GM19395 (cell line): ENCODE data around the gene GAB1.

Experiments
- ATAC-seq: cut with Tn5 transposase; IDR thresholded peaks from one replicate; pipeline ENCODE4 v1.9.1; 2021; ENCODE audit warnings: mild to moderate bottlenecking, moderate library complexity; ENCODE audit not compliant: unreplicated experiment

The GAB1 gene

DNA sequence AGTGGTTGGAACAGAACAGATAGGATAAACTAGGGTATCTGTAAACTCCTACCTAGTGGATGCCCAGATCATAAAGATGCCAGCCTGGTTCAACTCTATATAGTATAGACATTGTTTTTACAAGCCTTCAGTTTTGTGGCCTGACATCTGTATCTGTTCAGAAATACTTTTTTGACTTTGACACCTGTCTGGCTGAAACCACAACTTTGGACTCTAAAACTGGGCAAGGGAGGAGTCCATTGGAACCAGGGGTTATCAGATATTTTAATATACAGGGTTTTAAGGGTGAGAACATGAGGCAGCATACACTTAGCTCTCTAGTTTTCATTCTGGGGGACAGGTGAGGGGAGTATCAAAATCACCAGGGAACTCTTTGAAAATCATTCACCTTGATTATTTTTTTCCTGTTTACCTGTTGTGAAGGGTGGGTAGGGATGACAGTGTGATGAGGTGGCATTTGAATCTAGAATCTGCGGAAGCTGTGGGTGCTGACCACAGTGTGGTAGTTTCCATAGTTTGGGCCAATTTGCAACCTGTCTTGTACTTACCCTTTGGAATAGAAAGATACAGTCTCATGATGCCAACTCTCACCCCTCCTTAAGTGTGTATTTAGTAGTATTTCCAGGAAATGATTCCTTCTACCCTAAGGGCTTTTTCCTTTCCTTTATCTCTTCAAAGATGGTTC lies 20.6 kb downstream of the GAB1 start:
- peak; percentile 25 for ATAC-seq

DNA sequence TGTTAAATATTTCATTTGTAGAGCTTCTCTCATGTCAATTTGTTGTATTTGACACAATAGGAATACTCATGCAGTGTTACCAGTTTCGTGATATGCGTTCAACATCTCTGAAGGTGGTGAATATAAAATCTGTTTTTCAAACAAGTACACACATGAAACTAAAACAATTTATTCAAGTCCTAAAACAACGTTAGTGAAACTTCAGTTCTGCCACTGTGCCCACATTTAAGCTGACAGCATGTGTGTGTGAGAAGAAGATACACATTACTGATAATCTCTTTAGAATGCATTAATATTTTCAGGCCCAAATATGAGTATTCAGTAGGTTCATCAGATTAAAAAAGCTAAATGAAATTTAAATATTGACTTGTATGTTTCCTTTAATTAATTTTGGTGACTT lies 21.7 kb downstream of the GAB1 start:
- no peak for ATAC-seq

DNA sequence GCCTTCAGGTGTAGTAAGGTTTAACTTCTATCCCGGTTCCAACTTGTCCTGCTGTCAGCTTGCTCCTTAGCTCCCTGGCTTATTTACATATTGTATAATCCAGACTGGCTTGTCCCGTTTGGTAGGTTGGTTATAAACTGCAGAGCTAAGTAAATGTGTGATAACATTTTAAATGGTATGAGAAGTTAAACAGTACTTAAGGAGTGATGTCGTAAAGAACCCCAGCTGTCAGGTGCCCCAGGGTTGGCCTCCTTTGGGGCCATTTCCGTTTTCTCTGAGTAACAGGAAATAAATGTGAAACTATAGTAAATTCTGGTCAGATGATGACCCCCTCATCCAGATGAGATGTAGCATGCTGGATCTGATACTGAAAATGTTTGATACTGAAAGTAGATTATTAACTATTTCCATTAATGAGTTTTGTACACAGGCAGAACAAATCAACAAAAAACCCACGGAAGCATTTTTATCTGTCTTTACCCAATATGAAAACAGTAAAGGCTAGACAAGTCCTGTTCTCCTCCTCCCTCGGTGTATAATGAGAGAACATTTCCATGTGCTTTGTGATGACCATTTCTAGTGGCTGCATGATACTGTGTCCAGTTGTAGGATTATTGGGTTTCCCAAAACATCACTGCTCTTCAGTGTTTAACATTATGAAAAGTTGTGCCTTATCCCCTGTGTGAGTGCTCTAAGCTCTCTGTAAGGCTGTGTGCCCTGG lies 22.4 kb downstream of the GAB1 start:
- ATAC-seq = peak; percentile 91

DNA sequence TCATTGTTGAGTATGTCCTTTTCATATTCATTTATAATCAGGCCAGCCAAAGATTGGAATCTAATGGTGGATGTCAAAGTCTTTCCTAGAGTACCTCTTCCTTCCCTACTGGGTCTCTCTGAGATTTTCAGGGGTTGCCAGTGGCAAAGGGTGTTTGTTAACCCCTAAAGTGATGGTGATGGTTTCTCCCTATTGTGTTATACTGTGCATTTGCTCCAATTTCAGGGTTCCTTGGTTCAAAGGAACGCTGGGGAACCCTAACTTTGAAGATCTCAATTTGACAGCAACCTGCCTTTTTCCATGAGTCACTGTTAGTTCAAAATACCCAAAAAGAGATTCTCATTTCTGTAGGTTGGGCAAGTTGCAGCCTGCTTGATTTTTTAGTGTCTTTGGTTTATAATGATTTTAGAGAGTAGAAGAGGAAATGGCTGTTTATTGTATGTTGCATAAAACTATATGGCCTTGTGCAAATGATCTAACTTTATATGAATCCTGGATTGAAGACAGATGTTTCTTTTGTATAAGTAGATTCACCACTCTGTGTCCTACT lies 23.0 kb downstream of the GAB1 start:
- peak; percentile 1 for ATAC-seq

DNA sequence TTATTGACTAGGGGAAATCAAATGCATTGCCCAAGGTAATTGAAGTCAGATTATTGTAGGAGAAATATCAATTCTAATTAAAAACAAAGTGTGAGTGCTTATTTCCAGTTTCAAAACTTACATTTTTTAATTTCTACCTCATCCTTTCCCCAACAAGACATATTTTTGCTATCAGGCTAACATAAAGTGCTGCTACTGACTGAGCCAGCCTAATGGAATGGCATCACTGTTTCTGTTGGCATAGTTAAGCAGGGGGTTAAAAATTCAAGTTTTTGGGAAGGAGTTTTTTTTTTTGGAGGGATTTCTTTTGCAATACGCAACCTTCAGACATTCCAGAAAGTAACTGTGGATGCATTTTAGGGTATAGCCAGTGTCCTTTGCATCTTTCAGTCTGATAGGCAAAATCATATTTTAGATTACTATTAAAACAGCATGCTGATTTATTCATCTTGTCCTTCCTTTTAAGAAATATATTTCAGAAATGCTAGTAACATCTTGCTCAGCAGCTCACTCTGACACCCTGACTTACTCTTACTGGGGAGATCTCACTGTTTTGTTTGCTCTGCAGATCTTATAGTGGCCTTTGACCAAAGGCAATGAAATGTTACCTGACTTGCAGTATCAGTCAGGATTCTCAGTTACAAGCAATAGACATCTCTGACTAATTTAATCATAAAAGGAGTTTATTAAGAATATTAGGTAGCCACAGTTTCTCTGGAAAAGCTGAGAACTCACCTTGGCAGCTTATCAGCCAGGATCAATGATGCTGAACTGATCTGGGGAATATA lies 24.4 kb downstream of the GAB1 start:
- no peak for ATAC-seq

DNA sequence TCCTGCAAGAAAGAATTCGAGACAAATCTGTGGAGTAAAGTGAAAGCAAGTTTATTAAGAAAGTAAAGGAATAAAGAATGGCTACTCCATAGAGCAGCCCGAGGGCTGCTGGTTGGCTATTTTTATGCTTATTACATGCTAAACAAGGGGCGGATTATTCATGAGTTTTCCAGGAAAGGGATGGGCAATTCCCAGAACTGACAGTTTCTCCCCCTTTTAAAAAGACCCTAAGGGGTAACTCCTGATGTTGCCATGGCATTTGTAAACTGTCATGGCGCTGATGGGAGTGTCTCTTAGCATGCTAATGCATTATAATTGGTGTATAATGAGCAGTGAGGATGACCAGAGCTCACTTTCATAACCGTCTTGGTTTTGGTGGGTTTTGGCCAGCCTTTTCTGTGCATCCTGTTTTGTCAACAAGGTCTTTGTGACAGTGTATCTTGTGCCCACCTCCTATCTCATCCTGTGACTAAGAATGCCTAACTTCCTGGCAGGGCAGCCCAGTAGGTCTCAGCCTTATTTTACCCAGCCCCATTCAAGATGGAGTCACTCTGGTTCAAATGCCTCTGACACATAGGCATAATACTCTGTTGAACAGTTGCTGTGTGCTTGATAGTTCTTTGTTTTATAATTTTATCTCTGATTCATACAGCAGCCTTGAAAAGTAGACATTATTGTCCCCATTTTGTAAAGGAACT lies 25.8 kb downstream of the GAB1 start:
- no peak for ATAC-seq

DNA sequence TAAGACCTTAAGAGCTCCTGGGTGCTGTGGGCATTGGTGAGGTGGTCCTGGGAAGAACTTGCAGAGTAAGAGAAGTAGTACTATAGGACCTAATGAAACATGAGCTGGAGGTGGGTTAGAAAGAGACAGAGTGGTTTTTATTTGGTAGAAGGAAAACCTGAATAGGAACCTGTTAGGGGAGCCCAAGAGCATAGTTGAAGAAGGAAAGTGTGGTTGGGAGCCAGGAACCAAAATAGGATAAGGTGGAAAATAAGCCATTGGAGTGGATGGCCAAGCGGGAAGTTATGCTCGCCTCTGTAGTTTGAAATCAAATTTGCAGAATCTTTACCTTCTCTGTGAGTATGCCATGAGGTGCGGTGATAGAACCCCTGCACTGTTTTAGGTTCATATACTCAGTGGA lies 26.7 kb downstream of the GAB1 start:
- no peak for ATAC-seq

DNA sequence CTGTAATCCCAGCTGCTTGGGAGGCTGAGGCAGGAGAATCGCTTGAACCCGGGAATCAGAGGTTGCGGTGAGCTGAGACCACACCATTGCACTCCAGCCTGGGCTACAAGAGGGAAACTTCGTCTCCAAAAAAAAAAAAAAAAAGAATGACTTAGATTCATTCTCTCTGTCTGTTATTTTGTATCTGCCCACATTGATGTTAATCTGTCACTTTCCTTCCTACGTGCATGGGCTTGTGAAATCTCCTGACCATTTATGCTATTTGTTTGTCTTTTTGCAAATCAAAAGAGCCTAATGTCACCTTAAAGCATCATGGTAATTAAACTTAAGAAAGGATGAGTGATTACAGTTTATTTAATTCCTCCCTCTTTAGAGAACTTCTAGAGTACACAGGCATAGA lies 27.4 kb downstream of the GAB1 start:
- no peak for ATAC-seq

DNA sequence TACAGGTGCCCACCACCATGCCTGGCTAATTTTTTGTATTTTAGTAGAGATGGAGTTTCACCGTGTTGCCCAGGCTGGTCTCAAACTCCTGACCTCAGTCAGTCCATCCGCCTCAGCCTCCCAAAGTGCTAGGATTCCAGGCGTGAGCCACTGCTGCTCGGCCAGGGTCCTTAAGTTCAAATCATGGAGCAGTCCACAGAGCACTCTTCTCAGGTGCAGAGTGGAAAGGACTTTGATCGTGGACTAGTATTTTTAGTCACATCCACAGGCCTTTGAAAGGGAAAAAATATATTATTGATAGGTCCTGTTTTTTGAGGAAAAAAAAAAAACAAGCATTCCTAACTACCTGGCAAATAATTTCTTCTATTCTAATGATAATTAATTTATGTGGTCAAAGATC lies 31.2 kb downstream of the GAB1 start:
- ATAC-seq = no peak

DNA sequence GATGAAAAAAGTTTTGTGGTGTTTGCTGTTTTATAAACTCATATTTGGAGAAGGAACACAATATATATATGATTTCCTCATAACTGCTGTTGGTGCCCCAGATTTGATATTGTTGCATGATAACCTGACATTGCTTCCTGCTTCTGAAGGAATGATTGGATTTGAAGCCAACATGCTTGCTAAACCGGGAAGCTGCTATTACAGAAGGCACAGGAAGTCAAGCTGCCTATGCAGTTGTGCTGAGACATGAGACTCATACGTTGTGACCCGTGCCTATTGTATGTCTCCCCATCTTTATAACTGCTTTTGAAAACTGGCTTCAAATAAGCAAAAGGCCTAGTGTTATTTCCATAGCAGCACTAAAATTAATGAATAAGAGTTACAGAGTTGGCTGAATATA lies 32.9 kb downstream of the GAB1 start:
- ATAC-seq = no peak

DNA sequence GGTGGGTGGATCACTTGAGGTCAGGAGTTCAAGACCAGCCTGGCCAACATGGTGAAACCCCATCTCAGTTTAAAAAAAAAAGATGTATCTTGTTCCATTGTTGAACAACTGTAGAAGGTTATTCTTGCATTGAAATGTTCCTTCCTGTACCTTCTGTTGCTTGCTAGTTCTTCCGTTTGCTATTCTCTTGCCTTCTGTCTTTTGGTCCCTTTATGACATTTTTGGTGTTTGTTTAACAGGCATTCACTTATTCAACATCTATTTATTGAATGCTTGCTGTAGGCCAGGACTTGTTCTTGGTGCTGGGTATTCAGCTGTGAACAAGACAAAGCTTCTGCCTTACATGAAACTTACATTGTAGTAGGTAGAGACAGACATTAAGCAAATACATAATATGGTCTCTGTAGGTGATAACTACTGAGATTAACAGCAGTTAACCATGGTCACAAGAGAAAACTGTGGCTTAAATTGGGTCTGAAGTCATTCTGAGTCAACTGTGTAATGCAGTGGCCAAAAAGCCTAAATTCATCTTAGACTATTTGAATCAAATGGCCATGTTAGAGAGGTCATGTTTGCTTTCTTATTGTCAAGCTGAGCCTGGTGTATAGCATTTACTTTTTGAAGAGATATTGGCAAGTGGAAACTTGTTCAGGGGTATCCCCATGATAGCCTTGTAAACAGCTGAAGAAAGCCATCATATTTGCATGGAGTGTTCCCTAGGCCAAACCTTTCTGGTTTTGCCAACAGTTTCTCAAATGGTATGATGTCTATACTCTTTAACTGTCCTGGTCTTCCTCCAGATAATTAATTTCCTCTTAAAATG lies 35.6 kb downstream of the GAB1 start:
- peak; percentile 61 for ATAC-seq

DNA sequence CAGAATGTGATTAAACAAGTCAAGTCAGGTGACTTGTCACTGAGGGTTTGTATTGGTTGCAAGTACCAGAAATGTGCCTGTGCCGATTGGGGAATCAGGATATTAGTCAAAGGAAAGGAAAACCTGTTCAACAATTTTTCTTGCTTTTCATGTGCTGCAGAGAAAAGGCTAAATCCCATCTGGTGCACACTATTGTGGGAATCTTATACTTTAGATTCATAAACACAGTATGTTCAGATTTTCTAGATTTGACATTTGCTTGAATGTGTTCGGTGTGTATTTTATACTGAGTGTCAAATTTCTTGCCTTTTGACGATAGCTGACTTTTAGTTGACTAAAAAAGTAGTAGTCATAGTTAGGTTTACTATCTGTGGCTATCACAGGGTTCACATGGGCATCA lies 37.6 kb downstream of the GAB1 start:
- ATAC-seq = no peak

DNA sequence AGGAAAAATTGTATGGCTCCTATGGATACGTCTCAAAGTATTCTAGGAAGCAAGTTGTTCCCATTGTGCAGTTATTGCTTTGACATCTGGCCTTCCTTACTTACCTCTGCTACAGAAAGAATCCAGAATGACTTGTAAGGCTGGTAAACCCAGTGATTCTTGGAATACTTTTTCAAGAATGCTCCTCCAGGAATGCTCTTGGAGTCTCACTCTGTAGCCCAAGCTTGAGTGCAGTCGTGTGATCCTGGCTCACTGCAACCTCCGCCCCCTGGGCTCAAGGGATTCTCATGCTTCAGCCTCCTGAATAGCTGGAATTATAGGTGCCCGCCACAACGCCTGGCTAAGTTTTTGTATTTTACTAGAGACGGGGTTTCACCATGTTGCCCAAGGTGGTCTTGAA lies 38.1 kb downstream of the GAB1 start:
- ATAC-seq = no peak

DNA sequence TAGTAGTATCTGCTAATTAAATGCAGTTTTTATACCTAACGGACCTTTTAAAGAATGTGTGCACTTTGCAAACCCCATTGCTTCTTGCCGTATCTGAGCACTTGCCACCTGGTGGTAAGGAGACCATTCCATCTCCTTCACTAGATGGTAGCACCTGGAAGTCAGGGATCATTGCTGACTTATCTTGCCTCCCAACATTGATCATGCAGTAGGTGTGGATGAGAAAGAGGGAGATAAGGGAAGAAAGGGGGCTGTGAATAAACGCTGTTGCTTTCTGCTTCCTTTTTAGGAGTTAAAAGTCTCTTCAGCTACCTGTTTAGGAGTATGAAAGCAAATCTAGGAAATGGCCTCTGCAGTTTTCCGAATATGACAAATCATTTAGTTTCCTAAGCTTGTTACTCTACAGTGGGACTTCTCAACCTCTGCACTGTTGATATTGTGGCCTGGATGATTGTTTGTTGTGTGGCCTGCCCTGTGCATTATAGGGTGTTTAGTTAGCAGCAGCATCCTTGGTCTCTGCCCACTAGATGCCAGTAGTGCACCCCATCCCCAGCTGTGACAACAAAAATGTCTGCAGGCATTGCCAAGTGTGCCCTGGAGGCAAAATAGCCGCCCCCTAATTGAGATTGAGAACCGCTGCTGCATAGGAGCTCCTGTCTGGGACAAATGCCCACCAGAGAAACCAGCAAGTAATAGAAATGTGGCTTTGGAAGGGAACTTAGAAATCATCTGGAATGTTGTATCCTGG lies 38.8 kb downstream of the GAB1 start:
- peak; percentile 45 for ATAC-seq

DNA sequence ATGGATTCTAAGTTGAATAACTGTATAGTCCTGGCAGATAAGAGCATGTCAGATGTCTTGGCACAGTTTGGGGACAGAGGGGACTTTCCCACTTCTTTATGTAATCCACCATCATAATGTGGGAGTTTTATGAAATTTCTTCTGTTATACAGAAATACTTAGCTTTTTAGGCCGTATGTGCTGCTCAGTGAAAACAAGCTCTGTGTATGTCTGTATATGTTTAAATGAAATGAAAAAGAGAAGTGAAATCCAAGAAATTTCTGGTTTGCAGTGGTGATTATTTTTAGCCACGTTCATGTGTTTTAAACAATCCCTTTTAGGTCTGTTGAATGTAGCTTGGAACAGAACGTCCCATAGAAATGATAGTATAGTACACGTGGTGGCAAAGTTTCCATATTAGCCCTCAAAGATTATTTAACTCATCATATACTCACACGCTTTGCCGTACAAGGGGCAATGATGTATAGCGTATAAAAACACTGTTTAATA lies 41.0 kb downstream of the GAB1 start:
- peak; percentile 50 for ATAC-seq

DNA sequence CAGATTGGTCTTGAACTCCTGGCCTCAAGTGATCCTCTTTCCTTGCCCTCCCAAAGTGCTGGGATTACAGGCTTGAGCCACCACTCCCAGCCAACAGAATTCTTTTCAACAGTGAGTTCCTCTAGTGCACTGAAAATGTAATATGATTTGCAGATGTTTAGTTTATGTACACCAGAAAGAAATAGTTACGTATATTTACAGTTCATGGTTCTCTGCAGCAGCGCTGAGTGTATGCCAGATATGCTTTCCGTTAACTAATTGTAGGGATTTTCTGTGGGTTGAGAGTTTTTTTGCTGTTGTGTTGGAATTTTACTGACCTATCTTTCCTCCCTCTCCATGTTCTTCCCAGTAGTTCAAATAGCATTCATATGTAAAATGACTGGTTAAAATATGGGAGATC lies 44.0 kb downstream of the GAB1 start:
- no peak for ATAC-seq

DNA sequence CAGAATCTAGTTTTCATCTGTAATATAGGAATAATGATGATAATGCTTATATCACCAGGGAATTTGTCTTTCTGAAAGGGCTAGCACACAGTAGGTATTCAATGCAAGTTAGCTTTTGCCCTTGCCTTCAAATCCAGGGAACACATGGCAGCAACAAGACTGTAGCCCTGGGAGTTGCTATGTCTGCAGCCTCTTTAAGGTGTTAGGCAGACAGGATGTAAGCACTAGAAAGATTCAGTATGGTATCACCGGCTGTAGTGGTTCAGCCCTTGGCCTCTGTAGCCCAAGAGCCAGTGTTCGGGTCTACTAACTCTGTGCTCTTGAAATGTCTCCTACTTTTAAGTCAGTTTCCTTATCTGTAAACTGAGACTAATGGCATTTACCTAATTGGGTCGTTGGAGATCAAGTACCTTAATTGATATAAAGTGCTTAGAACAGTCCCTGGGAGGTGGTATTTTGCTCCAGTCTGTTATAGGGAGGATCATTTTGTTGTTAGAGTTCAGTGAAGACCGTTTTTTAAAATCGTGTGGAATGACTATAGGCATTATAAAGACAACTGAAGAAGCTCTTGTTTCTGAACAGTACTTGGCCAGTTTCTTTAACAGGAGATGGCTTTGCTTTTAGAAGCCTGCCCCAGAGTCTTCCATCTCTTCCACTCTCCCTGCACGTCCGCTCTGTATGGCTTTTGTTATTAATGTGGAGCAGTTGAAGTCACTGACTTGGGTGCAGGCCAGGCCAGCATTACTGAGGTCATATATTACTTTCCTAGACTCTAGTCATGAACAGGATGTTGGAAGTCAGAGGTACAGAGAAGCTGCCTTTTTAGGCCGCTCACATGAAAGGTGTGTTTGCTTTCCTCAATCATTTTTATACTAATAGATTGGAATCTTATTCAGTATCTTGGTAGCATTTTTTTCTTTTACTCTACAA lies 44.8 kb downstream of the GAB1 start:
- peak; percentile 61 for ATAC-seq

DNA sequence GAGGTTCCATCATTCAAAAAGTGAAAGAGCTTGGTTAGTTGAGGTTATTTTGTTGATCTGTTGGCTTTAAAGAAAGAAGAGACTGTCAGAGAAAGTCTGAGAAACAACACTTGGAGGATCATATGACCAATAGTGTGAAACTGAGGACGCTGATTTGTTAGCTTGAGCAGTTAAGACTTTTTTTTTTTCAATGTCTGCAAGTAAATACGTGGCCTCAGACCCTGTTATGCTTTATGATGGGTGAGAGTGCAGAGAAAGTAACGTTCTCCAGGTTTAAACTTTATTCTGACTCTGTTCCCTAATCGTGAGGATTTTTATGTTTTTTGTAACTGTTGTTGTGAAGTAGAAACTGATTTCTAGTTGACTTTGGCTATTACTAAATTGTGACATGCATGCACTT lies 45.9 kb downstream of the GAB1 start:
- peak; percentile 22 for ATAC-seq
